Measurements from ENCODE around the gene FAAP20.
A peak's percentile ranks its signal among the peaks of the same experiment; 100 is the strongest.

DNA sequence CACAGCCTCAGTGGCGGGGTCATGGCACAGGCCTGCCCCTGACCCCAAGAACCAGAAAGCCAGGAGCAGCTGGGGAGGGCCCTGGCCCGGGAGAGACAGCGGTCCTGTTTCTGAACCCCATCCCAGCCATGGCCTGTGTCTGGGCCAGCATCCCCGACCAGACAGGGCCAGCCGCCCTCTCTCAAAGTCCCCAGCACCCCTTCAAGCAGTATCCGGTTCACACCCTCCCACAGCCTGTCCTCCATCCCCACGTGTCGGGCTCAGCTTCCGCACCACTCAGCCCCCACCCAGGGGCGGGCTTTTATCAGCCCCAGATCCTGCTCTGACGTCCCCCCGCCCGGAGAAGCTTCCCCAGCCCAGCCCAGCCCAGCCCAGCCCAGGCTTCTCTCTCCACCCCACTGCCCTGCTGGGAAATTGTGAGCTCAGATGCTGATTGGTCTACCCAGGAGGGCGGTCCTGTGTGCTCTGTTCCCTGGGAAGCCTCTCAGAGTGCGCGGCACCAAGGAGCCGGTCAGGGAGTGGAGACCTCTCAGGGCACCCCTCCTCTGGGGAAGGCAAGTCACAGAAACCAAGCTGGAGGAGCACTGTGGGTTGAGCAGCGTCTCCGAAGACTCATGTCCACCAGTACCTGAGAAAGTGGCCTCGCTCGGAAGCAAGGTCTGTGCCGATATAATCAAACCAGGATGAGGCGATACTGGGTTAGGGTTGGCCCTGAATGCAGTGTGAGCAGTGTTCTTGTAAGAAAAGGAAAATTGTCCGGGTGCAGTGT is 4.7 kb upstream of the FAAP20 start:
- TF ChIP-seq, protein P1, sequence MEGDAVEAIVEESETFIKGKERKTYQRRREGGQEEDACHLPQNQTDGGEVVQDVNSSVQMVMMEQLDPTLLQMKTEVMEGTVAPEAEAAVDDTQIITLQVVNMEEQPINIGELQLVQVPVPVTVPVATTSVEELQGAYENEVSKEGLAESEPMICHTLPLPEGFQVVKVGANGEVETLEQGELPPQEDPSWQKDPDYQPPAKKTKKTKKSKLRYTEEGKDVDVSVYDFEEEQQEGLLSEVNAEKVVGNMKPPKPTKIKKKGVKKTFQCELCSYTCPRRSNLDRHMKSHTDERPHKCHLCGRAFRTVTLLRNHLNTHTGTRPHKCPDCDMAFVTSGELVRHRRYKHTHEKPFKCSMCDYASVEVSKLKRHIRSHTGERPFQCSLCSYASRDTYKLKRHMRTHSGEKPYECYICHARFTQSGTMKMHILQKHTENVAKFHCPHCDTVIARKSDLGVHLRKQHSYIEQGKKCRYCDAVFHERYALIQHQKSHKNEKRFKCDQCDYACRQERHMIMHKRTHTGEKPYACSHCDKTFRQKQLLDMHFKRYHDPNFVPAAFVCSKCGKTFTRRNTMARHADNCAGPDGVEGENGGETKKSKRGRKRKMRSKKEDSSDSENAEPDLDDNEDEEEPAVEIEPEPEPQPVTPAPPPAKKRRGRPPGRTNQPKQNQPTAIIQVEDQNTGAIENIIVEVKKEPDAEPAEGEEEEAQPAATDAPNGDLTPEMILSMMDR (IDR thresholded peaks at IDR 0.05; ENCODE audit: poor library complexity): peak; percentile 32
- TF ChIP-seq EZH2 (IDR thresholded peaks at IDR 0.05; ENCODE audit: borderline replicate concordance) (no peak), EZH2phosphoT487 (IDR thresholded peaks at IDR 0.05; ENCODE audit: low read depth, severe bottlenecking, unreplicated experiment) (no peak)

Data from hepatocyte (in vitro differentiated cells).